Stimulated activated naive B cell treated with anti-CD40 and anti-IgM and Interleukin-4, amounts not matched to agents 10 μg/mL and 1 μg/mL and 100 μg/mL, for 72 hours (primary cell): Measurements from ENCODE around the gene BTBD17.

ENCODE experiments used
- ATAC-seq, 2 donors: fragments of 150-1000 bp; cut with Tn5 transposase; replicated peaks; 2 replicates each; pipeline ENCODE4 v1.10.0; 2021; ENCODE audit warnings: moderate library complexity in 1 of 2
- DNase-seq: peaks from one replicate; pipeline ENCODE4 v3.0.0; 2021
- H3K27ac Mint-ChIP-seq: one replicate; pipeline ENCODE4 v1.8.0; 2022; ENCODE audit warnings: mild to moderate bottlenecking, mixed read lengths
- H3K27me3 Mint-ChIP-seq, 2 donors: one replicate each; pipeline ENCODE4 v1.8.0; 2022; ENCODE audit warnings: mixed read lengths in 2 of 2
- H3K36me3 Mint-ChIP-seq, 2 donors: one replicate each; pipeline ENCODE4 v1.8.0; 2022; ENCODE audit warnings: mixed read lengths in 2 of 2, mild to moderate bottlenecking in 1 of 2
- H3K4me1 Mint-ChIP-seq, 2 donors: one replicate each; pipeline ENCODE4 v1.8.0; 2022; ENCODE audit warnings: mixed read lengths in 2 of 2, mild to moderate bottlenecking in 1 of 2
- H3K4me3 Mint-ChIP-seq, 2 donors: one replicate each; pipeline ENCODE4 v1.8.0; 2022; ENCODE audit warnings: mild to moderate bottlenecking in 2 of 2, mixed read lengths in 2 of 2, moderate library complexity in 1 of 2
- H3K9me3 Mint-ChIP-seq, 2 donors: one replicate each; pipeline ENCODE4 v1.8.0; 2022; ENCODE audit warnings: mixed read lengths in 2 of 2, mild to moderate bottlenecking in 1 of 2

Gene BTBD17

GRCh38 chr17:74329378-74329777, 32.3 kb downstream of the BTBD17 start:
- Mint-ChIP-seq H3K4me3 (no peak overlapping the region), H3K27me3 (peaks cover 43 to 45% of the 10 kb centered on the region in 2 donors), H3K4me1 (peaks cover 5 to 7% of the 10 kb centered on the region in 2 donors), H3K36me3 (no peaks in the 10 kb centered on the region), H3K27ac (no peak overlapping the region), H3K9me3 (peaks cover 0 to 1% of the 10 kb centered on the region in 2 donors)
- DNase-seq = no peak
- no peak for ATAC-seq

- Mint-ChIP-seq H3K9me3 (no peaks in the 10 kb centered on the region), H3K27ac (no peak overlapping the region), H3K4me3 (no peak overlapping the region), H3K27me3 (peaks cover 47 to 51% of the 10 kb centered on the region in 2 donors), H3K4me1 (peaks cover 5 to 7% of the 10 kb centered on the region in 2 donors), H3K36me3 (no peaks in the 10 kb centered on the region)
- DNase-seq = no peak
- ATAC-seq = no peak
Measured at GRCh38 chr17:74328487-74328886, 33.2 kb downstream of the BTBD17 start.

- Mint-ChIP-seq H3K9me3 (peaks cover 0 to 1% of the 10 kb centered on the region in 2 donors), H3K4me3 (peak overlapping the region in 1 of 2 donors; percentile 21), H3K27me3 (peaks cover 57 to 63% of the 10 kb centered on the region in 2 donors), H3K36me3 (no peaks in the 10 kb centered on the region), H3K4me1 (peaks cover 5% of the 10 kb centered on the region in 2 donors), H3K27ac (no peak overlapping the region)
- ATAC-seq = no peak
- DNase-seq = no peak
Measured at GRCh38 chr17:74326506-74326905, 35.2 kb downstream of the BTBD17 start.

GRCh38 chr17:74325743-74326379, 35.8 kb downstream of the BTBD17 start, which contains the start of gene KIF19:
KIF19 (plus strand) TSS chr17:74326226; CDS start chr17:74326350, 124 bp downstream.
- no peaks in the 10 kb centered on the region for H3K36me3 Mint-ChIP-seq
- DNase-seq (peak; percentile 18), ATAC-seq (peak; percentile 82 to 86)
- H3K9me3 Mint-ChIP-seq = peaks cover 0 to 1% of the 10 kb centered on the region in 2 donors
- H3K4me3 Mint-ChIP-seq = peak within 1 kb of the TSS in 1 of 2 donors; percentile 36
- H3K27ac Mint-ChIP-seq = no peak within 1 kb of the TSS
- peaks cover 5% of the 10 kb centered on the region in 2 donors for H3K4me1 Mint-ChIP-seq
- H3K27me3 Mint-ChIP-seq = peaks cover 54 to 63% of the 10 kb centered on the region in 2 donors

GRCh38 chr17:74325376-74325742, 36.3 kb downstream of the BTBD17 start:
- peak in 1 of 2 donors; percentile 23 for ATAC-seq
- Mint-ChIP-seq H3K4me3 (peak overlapping the region in 1 of 2 donors; percentile 36), H3K4me1 (peaks cover 5% of the 10 kb centered on the region in 2 donors), H3K27me3 (peaks cover 54 to 67% of the 10 kb centered on the region in 2 donors), H3K36me3 (no peaks in the 10 kb centered on the region), H3K27ac (no peak overlapping the region), H3K9me3 (peaks cover 0 to 1% of the 10 kb centered on the region in 2 donors)
- no peak for DNase-seq

GRCh38 chr17:74324521-74324920, 37.1 kb downstream of the BTBD17 start:
- ATAC-seq (no peak), DNase-seq (no peak)
- H3K4me1 Mint-ChIP-seq = peaks cover 5% of the 10 kb centered on the region in 2 donors
- peaks cover 0 to 1% of the 10 kb centered on the region in 2 donors for H3K9me3 Mint-ChIP-seq
- H3K27me3 Mint-ChIP-seq = peaks cover 52 to 71% of the 10 kb centered on the region in 2 donors
- H3K27ac Mint-ChIP-seq = no peak overlapping the region
- H3K4me3 Mint-ChIP-seq = no peak overlapping the region
- no peaks in the 10 kb centered on the region for H3K36me3 Mint-ChIP-seq

- no peak for ATAC-seq
- Mint-ChIP-seq H3K27ac (no peak overlapping the region), H3K27me3 (peaks cover 23 to 32% of the 10 kb centered on the region in 2 donors), H3K36me3 (no peaks in the 10 kb centered on the region), H3K4me1 (no peaks in the 10 kb centered on the region), H3K4me3 (no peak overlapping the region), H3K9me3 (peaks cover 0 to 1% of the 10 kb centered on the region in 2 donors)
- DNase-seq = no peak
Measured at GRCh38 chr17:74318391-74318790, 43.3 kb downstream of the BTBD17 start.

GRCh38 chr17:74317071-74317470, 44.6 kb downstream of the BTBD17 start:
- peaks cover 5 to 7% of the 10 kb centered on the region in 2 donors for H3K9me3 Mint-ChIP-seq

GRCh38 chr17:74316220-74316619, 45.4 kb downstream of the BTBD17 start:
- H3K27ac Mint-ChIP-seq = no peak overlapping the region
- no peaks in the 10 kb centered on the region for H3K4me1 Mint-ChIP-seq
- DNase-seq (no peak), ATAC-seq (no peak)
- no peak overlapping the region for H3K4me3 Mint-ChIP-seq
- peaks cover 7 to 9% of the 10 kb centered on the region in 2 donors for H3K9me3 Mint-ChIP-seq
- H3K36me3 Mint-ChIP-seq = peaks cover 3% of the 10 kb centered on the region in 2 donors
- peaks cover 19 to 23% of the 10 kb centered on the region in 2 donors for H3K27me3 Mint-ChIP-seq

More at GRCh38 chr17:74317071-74317470, 44.6 kb downstream of the BTBD17 start:
- peaks cover 21 to 22% of the 10 kb centered on the region in 2 donors for H3K27me3 Mint-ChIP-seq
- no peak overlapping the region for H3K27ac Mint-ChIP-seq
- DNase-seq = no peak
- no peaks in the 10 kb centered on the region for H3K36me3 Mint-ChIP-seq
- no peak overlapping the region for H3K4me3 Mint-ChIP-seq
- no peak for ATAC-seq
- no peaks in the 10 kb centered on the region for H3K4me1 Mint-ChIP-seq

GRCh38 chr17:74314877-74315276, 46.8 kb downstream of the BTBD17 start:
- Mint-ChIP-seq H3K27ac (no peak overlapping the region), H3K9me3 (peaks cover 7 to 9% of the 10 kb centered on the region in 2 donors)
- ATAC-seq = no peak

GRCh38 chr17:74309902-74310301, 51.8 kb downstream of the BTBD17 start:
- peaks cover 7 to 9% of the 10 kb centered on the region in 2 donors for H3K9me3 Mint-ChIP-seq
- peaks cover 43 to 49% of the 10 kb centered on the region in 2 donors for H3K27me3 Mint-ChIP-seq
- H3K36me3 Mint-ChIP-seq = peaks cover 3% of the 10 kb centered on the region in 2 donors
- no peak for DNase-seq
- H3K4me3 Mint-ChIP-seq = no peak overlapping the region
- no peak overlapping the region for H3K27ac Mint-ChIP-seq
- no peak for ATAC-seq
- H3K4me1 Mint-ChIP-seq = peaks cover 0 to 5% of the 10 kb centered on the region in 2 donors

More at GRCh38 chr17:74314877-74315276, 46.8 kb downstream of the BTBD17 start:
- H3K4me1 Mint-ChIP-seq = no peaks in the 10 kb centered on the region
- H3K36me3 Mint-ChIP-seq = peaks cover 3% of the 10 kb centered on the region in 2 donors
- no peak overlapping the region for H3K4me3 Mint-ChIP-seq
- no peak for DNase-seq
- peaks cover 13 to 20% of the 10 kb centered on the region in 2 donors for H3K27me3 Mint-ChIP-seq

GRCh38 chr17:74307984-74308773, 53.5 kb downstream of the BTBD17 start:
- Mint-ChIP-seq H3K4me1 (peaks cover 0 to 5% of the 10 kb centered on the region in 2 donors), H3K36me3 (peaks cover 3% of the 10 kb centered on the region in 2 donors), H3K9me3 (peaks cover 7 to 9% of the 10 kb centered on the region in 2 donors), H3K27ac (no peak overlapping the region), H3K27me3 (peaks cover 43 to 49% of the 10 kb centered on the region in 2 donors), H3K4me3 (no peak overlapping the region)
- ATAC-seq (no peak), DNase-seq (no peak)
